Tibial nerve (tissue), 4 donors: Measurements from ENCODE around the gene OPN3.

Experiments
- EP300 ChIP-seq, 2 donors: sonication (generic); formaldehyde crosslinking; IDR thresholded peaks; one replicate each; pipeline ENCODE4 v1.6.1; 2017; ENCODE audit warnings: antibody characterized with exemption in 2 of 2, mild to moderate bottlenecking in 1 of 2
- TF ChIP-seq, protein P1 (sequence below), 5 experiments: fragments of 200-600 bp in 3 of 5; fragments of 450-650 bp in 2 of 5; sonication (generic) in 3 of 5; IDR thresholded peaks; one replicate each; pipeline ENCODE4 v1.5.1; 2016 to 2019; ENCODE audit warnings: antibody characterized with exemption in 5 of 5, mild to moderate bottlenecking in 3 of 5, moderate library complexity in 2 of 5

DNA sequence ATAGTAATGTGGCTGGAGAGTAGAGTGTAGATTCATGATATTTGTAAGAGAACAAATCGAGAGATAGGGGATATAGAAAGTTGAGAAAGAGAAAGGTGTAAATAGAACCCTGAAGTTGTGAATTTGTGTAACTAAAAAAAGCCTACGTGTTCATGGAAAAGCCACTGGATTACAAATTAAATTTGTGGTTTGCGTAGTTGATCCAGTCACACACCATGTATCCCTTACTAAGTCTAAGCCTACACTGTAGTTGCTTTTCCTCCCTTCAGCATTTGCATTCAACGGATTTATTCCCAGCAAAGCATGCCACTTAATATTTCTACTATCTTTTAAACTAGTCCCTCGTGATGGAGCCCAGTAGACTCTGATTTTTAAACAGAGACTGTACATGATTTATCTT lies 83.1 kb downstream of the OPN3 start:
- TF ChIP-seq, protein P1, sequence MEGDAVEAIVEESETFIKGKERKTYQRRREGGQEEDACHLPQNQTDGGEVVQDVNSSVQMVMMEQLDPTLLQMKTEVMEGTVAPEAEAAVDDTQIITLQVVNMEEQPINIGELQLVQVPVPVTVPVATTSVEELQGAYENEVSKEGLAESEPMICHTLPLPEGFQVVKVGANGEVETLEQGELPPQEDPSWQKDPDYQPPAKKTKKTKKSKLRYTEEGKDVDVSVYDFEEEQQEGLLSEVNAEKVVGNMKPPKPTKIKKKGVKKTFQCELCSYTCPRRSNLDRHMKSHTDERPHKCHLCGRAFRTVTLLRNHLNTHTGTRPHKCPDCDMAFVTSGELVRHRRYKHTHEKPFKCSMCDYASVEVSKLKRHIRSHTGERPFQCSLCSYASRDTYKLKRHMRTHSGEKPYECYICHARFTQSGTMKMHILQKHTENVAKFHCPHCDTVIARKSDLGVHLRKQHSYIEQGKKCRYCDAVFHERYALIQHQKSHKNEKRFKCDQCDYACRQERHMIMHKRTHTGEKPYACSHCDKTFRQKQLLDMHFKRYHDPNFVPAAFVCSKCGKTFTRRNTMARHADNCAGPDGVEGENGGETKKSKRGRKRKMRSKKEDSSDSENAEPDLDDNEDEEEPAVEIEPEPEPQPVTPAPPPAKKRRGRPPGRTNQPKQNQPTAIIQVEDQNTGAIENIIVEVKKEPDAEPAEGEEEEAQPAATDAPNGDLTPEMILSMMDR (IDR thresholded peaks at IDR 0.05): no peak
- TF ChIP-seq EP300 (IDR thresholded peaks at IDR 0.05): no peak
